Bladder microvascular endothelial cell (primary cell): Measurements from ENCODE around the gene FAAP20. TPM values are rescaled to one million over a fixed set of nuclear protein-coding genes. Genes with fewer than 3 reads are reported as not detected.

Experiments
- total RNA-seq: library from RNA; depleted of rRNA; stranded (reverse); fragments of >200 nt; gene quantifications from 2 replicates; pipeline ENCODE4 v1.2.3, GENCODE V29; 2014

The FAAP20 gene, protein sequence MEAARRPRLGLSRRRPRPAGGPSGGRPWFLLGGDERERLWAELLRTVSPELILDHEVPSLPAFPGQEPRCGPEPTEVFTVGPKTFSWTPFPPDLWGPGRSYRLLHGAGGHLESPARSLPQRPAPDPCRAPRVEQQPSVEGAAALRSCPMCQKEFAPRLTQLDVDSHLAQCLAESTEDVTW
- 12.2 and 15.7 TPM in 2 replicates for total RNA-seq

DNA sequence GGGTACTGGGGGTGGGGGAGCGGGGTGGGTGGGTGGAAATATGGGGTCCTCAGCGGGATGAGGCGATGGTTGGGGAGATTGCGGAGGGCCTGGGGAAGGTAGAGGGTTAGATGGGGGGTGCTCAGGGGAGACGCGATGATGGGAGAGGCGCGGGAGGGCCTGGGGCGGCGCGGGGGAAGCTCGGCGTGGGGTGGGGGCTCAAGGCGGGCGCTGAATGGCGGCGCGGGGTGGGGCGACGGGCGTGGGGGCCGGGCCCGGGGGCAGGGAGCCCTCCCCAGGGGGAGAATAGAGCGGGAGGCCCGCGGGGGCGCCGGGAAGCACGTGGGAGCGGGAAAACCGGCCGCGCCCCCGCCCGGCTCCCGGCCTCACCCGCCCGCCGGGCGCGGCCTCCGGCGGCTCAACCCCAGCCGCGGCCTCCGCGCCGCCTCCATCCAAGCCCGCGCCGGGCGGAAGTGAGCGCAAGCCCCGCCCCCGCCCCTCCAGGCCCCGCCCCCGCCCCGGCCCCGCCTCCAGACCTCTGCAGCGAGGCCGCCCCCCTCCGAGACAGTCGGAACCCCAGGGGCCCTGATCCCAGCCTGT, at the start of gene FAAP20:
FAAP20 (minus strand) TSS at position 454 of the 579 bp plus-strand sequence; CDS start at position 431, 23 bp downstream.

DNA sequence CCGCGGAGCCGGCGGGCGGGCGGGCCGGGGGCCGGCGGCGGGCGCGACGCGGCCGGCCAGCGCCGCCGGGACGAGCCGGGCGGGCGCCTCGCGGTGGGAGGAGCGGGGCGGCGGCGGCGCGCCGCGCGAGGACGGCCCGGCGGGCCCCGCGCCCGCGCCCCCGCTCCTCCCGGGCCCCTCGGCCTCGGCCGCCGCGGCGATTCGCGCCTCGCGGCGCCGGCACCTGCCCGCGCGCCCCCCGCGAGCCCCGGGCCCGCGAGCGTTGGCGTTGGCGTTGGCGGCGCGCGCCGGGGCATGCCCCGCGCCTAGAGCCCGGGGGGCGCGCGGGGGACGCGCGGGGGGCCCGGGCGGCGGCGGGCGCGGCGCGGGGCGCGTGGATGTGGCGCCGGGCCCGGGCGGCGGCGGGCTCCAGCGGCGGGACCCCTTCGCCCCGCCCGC, 33.6 kb upstream of the FAAP20 start, which contains the start of gene SKI:
SKI (plus strand) TSS at position 163 of the 438 bp plus-strand sequence. CDS start 448 bp downstream, outside the sequence.

Other genes with a start within 250 kb of the FAAP20 start
- gene CFAP74, start 191.0 kb downstream of the FAAP20 start, total RNA-seq = not detected in 2 replicates
- gene GABRD, start 175.4 kb downstream of the FAAP20 start, total RNA-seq = 0.13 and 0.81 TPM in 2 replicates
- gene PRKCZ, start 144.4 kb downstream of the FAAP20 start, total RNA-seq = 1.6 and 28.6 TPM in 2 replicates
- gene SKI, start 33.5 kb upstream of the FAAP20 start, total RNA-seq = 15.5 and 28.3 TPM in 2 replicates
- 2.8 and 10.6 TPM in 2 replicates for gene MORN1, start 196.8 kb upstream of the FAAP20 start, total RNA-seq
- gene RER1, start 197.1 kb upstream of the FAAP20 start, total RNA-seq = 48.4 and 98.9 TPM in 2 replicates
- 24.4 and 32.2 TPM in 2 replicates for gene PEX10, start 217.8 kb upstream of the FAAP20 start, total RNA-seq